Coronary artery (tissue), 2 donors: ENCODE data around the gene IL31.

Source experiments
- DNase-seq: peaks from one replicate; pipeline ENCODE4 v3.0.0-alpha.2; 2017; ENCODE audit warnings: low spot score
- H3K27ac ChIP-seq, 2 donors: fragments of 200-600 bp; sonication (generic); one replicate each; pipeline ENCODE4 v1.5.1; 2016 to 2019
- H3K4me3 ChIP-seq: fragments of 200-600 bp; sonication (generic); 2 replicates; pipeline ENCODE4 v1.5.1; 2016; ENCODE audit warnings: mild to moderate bottlenecking, moderate library complexity
- CTCF ChIP-seq: fragments of 200-600 bp; sonication (generic); IDR thresholded peaks from one replicate; pipeline ENCODE4 v1.5.1; 2019; ENCODE audit warnings: antibody characterized with exemption

The IL31 gene

DNA sequence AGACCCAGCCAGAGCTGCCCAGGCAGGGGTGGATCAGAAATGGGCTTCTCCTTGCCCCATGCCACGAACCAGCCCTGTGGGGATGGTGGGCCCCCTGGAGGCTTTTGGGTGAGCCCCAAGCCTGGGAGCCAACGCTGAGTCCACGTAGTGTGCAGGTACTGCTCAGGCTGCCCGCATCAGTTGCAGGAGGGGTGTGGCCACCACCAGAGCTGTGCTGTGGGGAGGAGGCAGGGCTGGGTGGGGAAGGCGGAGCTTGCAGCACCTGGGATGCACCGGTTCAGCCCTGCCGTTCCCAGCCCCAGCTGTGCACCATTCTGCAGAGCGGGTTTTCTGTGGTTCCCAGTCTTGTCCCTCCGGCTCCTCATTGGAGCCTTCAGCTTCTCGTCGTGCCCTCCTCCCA is 36.3 kb downstream of the IL31 start:
- DNase-seq = no peak
- no peak overlapping the region for H3K4me3 ChIP-seq
- no peak overlapping the region for H3K27ac ChIP-seq
- TF ChIP-seq CTCF = no peak

GRCh38 chr12:122137229-122137628 is 36.8 kb downstream of the IL31 start:
- TF ChIP-seq CTCF = no peak
- Histone ChIP-seq H3K27ac (no peak overlapping the region), H3K4me3 (no peak overlapping the region)
- no peak for DNase-seq

GRCh38 chr12:122135437-122136031 is 38.5 kb downstream of the IL31 start:
- no peak overlapping the region for H3K4me3 ChIP-seq
- no peak for TF ChIP-seq CTCF
- DNase-seq = no peak
- no peak overlapping the region for H3K27ac ChIP-seq

DNA sequence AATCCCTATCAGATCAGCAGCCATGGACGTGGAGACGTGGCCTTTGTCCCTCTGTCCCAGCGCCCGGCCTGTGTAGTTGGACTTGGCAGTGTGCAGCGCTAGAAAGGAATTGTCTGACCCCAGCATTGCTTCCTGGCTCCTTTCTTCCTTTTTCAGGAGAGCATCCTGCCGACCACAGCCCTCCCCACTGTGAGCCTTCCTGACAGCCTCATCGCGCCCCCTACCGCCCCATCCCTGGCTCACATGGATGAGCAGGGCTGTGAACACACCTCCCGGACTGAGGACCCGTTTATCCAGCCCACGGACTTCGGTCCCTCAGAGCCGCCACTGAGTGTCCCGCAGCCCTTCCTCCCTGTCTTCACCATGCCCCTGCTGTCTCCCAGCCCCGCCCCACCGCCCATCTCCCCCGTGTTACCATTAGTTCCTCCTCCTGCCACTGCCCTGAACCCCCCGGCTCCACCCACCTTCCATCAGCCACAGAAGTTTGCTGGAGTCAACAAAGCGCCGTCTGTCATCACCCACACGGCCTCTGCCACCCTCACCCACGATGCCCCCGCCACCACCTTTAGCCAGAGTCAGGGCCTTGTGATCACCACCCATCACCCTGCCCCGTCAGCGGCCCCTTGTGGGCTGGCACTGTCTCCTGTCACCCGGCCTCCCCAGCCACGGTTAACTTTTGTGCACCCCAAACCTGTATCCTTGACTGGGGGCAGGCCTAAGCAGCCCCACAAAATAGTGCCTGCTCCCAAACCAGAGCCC is 40.6 kb downstream of the IL31 start:
- Histone ChIP-seq H3K27ac (no peak overlapping the region), H3K4me3 (no peak overlapping the region)
- TF ChIP-seq CTCF = no peak
- no peak for DNase-seq

DNA sequence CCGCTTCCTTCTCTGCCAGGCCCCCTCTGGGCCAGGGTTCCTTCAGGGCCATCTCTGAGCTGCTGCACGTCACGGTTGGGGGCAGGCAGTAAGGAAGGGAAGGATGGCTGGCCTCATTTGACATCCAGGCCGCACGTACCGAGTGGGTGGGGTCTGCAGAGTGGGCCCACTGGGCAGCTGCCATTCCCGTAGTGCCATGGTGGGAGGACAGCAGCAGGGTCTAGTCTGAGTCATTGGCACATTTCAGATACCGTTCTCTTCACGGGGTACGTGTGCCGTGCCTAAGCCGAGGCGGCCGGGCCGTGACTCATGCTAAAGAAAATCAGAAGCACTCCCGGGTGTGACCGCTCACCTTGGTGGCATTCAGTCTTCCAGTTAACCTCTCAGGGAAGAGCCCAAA is 43.9 kb downstream of the IL31 start:
- H3K27ac ChIP-seq = no peak overlapping the region

DNA sequence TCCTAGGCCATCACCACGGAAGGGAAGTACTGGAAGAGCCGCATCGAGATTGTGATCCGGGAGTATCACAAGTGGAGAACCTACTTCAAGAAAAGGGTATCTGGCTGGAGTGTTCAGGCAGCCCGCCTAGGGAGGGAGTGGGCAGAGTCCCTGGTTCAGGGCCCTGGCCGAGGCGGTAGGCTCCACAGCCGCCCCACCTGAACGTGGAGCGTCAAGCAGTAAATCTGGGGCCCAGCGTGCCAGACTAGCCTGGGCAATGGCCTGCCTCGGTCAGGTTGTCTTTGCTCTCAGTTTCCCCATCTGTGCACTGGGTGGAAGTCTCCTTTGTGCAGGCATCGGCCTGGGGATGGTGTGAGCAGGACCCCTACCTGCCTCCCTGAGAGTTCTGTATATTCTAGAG is 44.9 kb downstream of the IL31 start:
- no peak overlapping the region for H3K4me3 ChIP-seq
- DNase-seq = no peak
- no peak for TF ChIP-seq CTCF

More for the DNA sequence above, 43.9 kb downstream of the IL31 start:
- TF ChIP-seq CTCF = no peak
- no peak for DNase-seq
- no peak overlapping the region for H3K4me3 ChIP-seq

DNA sequence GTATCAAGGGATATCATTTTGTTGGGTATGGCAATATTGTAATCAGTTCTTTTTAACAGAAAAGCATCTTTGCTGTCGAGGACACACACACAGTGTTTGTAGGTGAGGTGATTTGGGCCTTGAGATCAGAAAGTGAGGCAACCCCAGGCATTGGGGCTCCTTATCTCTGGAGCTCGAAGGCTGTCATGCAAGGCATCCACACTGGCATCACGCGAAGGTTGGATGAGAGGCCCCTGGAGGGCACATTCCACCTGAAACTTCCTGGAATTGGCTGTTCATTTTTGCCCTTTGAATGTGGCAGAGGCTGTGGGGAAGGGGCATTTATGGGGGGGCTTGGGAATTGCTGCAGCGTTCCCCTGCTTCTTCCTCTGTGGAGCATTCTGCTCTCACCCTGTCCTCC is 45.5 kb downstream of the IL31 start:
- H3K4me3 ChIP-seq = no peak overlapping the region
- H3K27ac ChIP-seq = no peak overlapping the region
- TF ChIP-seq CTCF = no peak
- no peak for DNase-seq

More for the DNA sequence above, 44.9 kb downstream of the IL31 start:
- no peak overlapping the region for H3K27ac ChIP-seq
